Measurements from ENCODE around the gene RFXANK.

The RFXANK gene

GRCh38 chr19:19181488-19181998 is 10.5 kb upstream of the RFXANK start:
- 0 out of 2 replicates have a peak overlapping the region, but pooled peaks have one; percentile 75 for H3K27ac ChIP-seq
- H4K20me1 ChIP-seq (ENCODE audit: insufficient read depth): no peaks in the 10 kb centered on the region
- no peaks in the 10 kb centered on the region for H3K36me3 ChIP-seq (ENCODE audit: insufficient read depth)
- no peaks in the 10 kb centered on the region for H3K27me3 ChIP-seq (ENCODE audit: insufficient read depth, low read depth)
- no peak overlapping the region for H3K4me3 ChIP-seq (IDR thresholded peaks at IDR 0.05; ENCODE audit: insufficient read depth, low read depth, low read length)
- TF ChIP-seq, protein P1, sequence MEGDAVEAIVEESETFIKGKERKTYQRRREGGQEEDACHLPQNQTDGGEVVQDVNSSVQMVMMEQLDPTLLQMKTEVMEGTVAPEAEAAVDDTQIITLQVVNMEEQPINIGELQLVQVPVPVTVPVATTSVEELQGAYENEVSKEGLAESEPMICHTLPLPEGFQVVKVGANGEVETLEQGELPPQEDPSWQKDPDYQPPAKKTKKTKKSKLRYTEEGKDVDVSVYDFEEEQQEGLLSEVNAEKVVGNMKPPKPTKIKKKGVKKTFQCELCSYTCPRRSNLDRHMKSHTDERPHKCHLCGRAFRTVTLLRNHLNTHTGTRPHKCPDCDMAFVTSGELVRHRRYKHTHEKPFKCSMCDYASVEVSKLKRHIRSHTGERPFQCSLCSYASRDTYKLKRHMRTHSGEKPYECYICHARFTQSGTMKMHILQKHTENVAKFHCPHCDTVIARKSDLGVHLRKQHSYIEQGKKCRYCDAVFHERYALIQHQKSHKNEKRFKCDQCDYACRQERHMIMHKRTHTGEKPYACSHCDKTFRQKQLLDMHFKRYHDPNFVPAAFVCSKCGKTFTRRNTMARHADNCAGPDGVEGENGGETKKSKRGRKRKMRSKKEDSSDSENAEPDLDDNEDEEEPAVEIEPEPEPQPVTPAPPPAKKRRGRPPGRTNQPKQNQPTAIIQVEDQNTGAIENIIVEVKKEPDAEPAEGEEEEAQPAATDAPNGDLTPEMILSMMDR (conservative IDR thresholded peaks at IDR 0.05; ENCODE audit: low read depth, low read length): no peak
- H3K4me2 ChIP-seq: no peak overlapping the region
- H2AFZ ChIP-seq (ENCODE audit: low read depth): no peak overlapping the region
- peaks cover 34% of the 10 kb centered on the region for H3K4me1 ChIP-seq (ENCODE audit: low read depth, poor library complexity, severe bottlenecking)
- H3K79me2 ChIP-seq (ENCODE audit: insufficient read depth, low read depth): no peaks in the 10 kb centered on the region
- H3K9ac ChIP-seq: no peak overlapping the region

- Histone ChIP-seq H3K9ac (no peak overlapping the region), H3K79me2 (ENCODE audit: insufficient read depth, low read depth) (peaks cover 18% of the 10 kb centered on the region), H3K4me3 (IDR thresholded peaks at IDR 0.05; ENCODE audit: insufficient read depth, low read depth, low read length) (no peak overlapping the region), H2AFZ (ENCODE audit: low read depth) (no peak overlapping the region), H3K27ac (no peak overlapping the region), H4K20me1 (ENCODE audit: insufficient read depth) (no peaks in the 10 kb centered on the region), H3K4me2 (no peak overlapping the region), H3K36me3 (ENCODE audit: insufficient read depth) (no peaks in the 10 kb centered on the region), H3K27me3 (ENCODE audit: insufficient read depth, low read depth) (no peaks in the 10 kb centered on the region), H3K4me1 (ENCODE audit: low read depth, poor library complexity, severe bottlenecking) (peaks cover 17% of the 10 kb centered on the region)
- TF ChIP-seq, protein P1 (conservative IDR thresholded peaks at IDR 0.05; ENCODE audit: low read depth, low read length): peak; percentile 77
Measured at GRCh38 chr19:19185853-19186740, 6.0 kb upstream of the RFXANK start.

DNA sequence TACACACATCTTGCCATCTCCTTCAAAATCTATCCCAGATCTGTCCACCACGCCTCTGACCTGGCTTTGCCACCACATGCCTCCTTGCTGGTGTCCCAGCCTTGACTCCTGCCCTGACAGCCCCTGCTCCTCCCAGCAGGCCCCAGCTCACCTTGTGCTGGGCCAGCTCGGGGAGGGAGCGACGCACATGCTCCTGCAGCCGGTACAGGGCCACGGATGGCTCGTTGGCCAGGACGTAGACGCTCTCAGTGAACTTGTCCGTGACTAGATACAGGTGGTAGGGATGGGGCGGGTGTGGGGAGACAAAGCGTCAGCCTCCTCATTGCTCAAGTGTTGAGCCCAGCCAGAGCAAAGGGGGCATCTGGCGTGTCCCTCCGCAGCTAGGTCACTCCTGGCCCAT is 5.3 kb upstream of the RFXANK start:
- Histone ChIP-seq H3K4me3 (IDR thresholded peaks at IDR 0.05; ENCODE audit: insufficient read depth, low read depth, low read length) (no peak overlapping the region), H2AFZ (ENCODE audit: low read depth) (no peak overlapping the region), H3K27me3 (ENCODE audit: insufficient read depth, low read depth) (no peaks in the 10 kb centered on the region), H3K27ac (no peak overlapping the region), H3K36me3 (ENCODE audit: insufficient read depth) (no peaks in the 10 kb centered on the region), H3K79me2 (ENCODE audit: insufficient read depth, low read depth) (peaks cover 25% of the 10 kb centered on the region), H3K4me1 (ENCODE audit: low read depth, poor library complexity, severe bottlenecking) (peaks cover 12% of the 10 kb centered on the region), H3K9ac (no peak overlapping the region), H3K4me2 (no peak overlapping the region), H4K20me1 (ENCODE audit: insufficient read depth) (no peaks in the 10 kb centered on the region)
- TF ChIP-seq, protein P1 (conservative IDR thresholded peaks at IDR 0.05; ENCODE audit: low read depth, low read length): no peak

DNA sequence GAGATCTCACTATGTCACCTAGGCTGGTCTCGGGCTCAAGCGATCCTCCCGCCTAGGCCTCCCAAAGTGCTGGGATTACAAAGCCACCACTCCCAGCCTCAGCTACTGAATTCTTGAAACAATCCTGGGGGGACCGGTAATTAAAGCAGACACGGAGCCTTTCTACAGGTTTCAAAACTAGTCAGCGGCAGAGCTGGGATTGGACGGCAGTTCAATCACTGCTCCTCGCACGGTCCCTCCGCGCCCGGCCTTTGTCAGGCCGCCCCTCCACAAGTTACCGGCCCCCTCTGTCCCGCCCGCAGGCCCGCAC is 335 bp upstream of the RFXANK start:
- TF ChIP-seq, protein P1 (conservative IDR thresholded peaks at IDR 0.05; ENCODE audit: low read depth, low read length): no peak
- Histone ChIP-seq H3K4me3 (IDR thresholded peaks at IDR 0.05; ENCODE audit: insufficient read depth, low read depth, low read length) (peak overlapping the region; percentile 16), H3K9ac (peak overlapping the region; percentile 81), H3K79me2 (ENCODE audit: insufficient read depth, low read depth) (peaks cover 33% of the 10 kb centered on the region), H3K27ac (peak overlapping the region; percentile 87), H3K4me1 (ENCODE audit: low read depth, poor library complexity, severe bottlenecking) (peaks cover 21% of the 10 kb centered on the region), H3K36me3 (ENCODE audit: insufficient read depth) (no peaks in the 10 kb centered on the region), H2AFZ (ENCODE audit: low read depth) (peak overlapping the region; percentile 98), H3K27me3 (ENCODE audit: insufficient read depth, low read depth) (no peaks in the 10 kb centered on the region), H4K20me1 (ENCODE audit: insufficient read depth) (no peaks in the 10 kb centered on the region), H3K4me2 (peak overlapping the region; percentile 96)
